AG10803 (cell line): ENCODE results near the gene CTU1.

Source experiments
- DNase-seq: peaks from one replicate; pipeline ENCODE4 v3.0.0; 2010; ENCODE audit warnings: low read depth
- H3K4me3 ChIP-seq: 2 replicates; pipeline ENCODE4 v1.5.1; 2011; ENCODE audit warnings: mild to moderate bottlenecking, low read length, control low read depth
- CTCF ChIP-seq: conservative IDR thresholded peaks from 2 replicates; pipeline ENCODE4 v1.5.1; 2011; ENCODE audit warnings: mild to moderate bottlenecking, low read length, control low read depth, inconsistent platforms

Gene CTU1

GRCh38 chr19:51119101-51119500 lies 10.9 kb upstream of the CTU1 start:
- H3K4me3 ChIP-seq, result no peak overlapping the region
- no peak for DNase-seq
- no peak for TF ChIP-seq CTCF

- TF ChIP-seq CTCF, result no peak
- no peak overlapping the region for H3K4me3 ChIP-seq
- no peak for DNase-seq
Measured at GRCh38 chr19:51116736-51117286, 8.6 kb upstream of the CTU1 start.

GRCh38 chr19:51114087-51114729 lies 6.0 kb upstream of the CTU1 start:
- no peak for DNase-seq
- H3K4me3 ChIP-seq, result no peak overlapping the region
- no peak for TF ChIP-seq CTCF

- no peak for TF ChIP-seq CTCF
- DNase-seq, result no peak
Measured at GRCh38 chr19:51111606-51112005, 3.4 kb upstream of the CTU1 start.

GRCh38 chr19:51110666-51110971 lies 2.4 kb upstream of the CTU1 start:
- no peak for DNase-seq
- no peak overlapping the region for H3K4me3 ChIP-seq
- no peak for TF ChIP-seq CTCF

More at GRCh38 chr19:51111606-51112005, 3.4 kb upstream of the CTU1 start:
- H3K4me3 ChIP-seq, result no peak overlapping the region

GRCh38 chr19:51108805-51109146 lies 567 bp upstream of the CTU1 start:
- no peak for TF ChIP-seq CTCF
- no peak for DNase-seq
- peak overlapping the region; percentile 73 for H3K4me3 ChIP-seq

- no peak for TF ChIP-seq CTCF
- peak; percentile 21 for DNase-seq
- peak overlapping the region; percentile 92 for H3K4me3 ChIP-seq
Measured at GRCh38 chr19:51107406-51108065, 673 bp downstream of the CTU1 start.
